HEK293 (cell line): ENCODE data around the gene AFF2.

ENCODE experiments used
- CTCF ChIP-seq: fragments of 450-650 bp; formaldehyde crosslinking; IDR thresholded peaks from 2 replicates; pipeline ENCODE4 v1.5.1; 2016; ENCODE audit warnings: missing biosample characterization, missing genetic modification characterization
- KLF9 ChIP-seq: fragments of 450-650 bp; formaldehyde crosslinking; IDR thresholded peaks from 2 replicates; pipeline ENCODE4 v1.5.1; 2016; ENCODE audit warnings: missing biosample characterization, missing genetic modification characterization, low read depth
- MYNN ChIP-seq: fragments of 450-650 bp; formaldehyde crosslinking; IDR thresholded peaks from 2 replicates; pipeline ENCODE4 v1.5.1; 2016; ENCODE audit warnings: missing biosample characterization, missing genetic modification characterization, borderline replicate concordance
- YY1 ChIP-seq: fragments of 450-650 bp; formaldehyde crosslinking; IDR thresholded peaks from 2 replicates; pipeline ENCODE4 v1.5.1; 2018; ENCODE audit warnings: missing biosample characterization, missing genetic modification characterization
- ZBTB7A ChIP-seq: fragments of 450-650 bp; formaldehyde crosslinking; IDR thresholded peaks from 2 replicates; pipeline ENCODE4 v1.5.1; 2016; ENCODE audit warnings: low read depth, missing biosample characterization, missing genetic modification characterization
- ZNF560 ChIP-seq: fragments of 450-650 bp; formaldehyde crosslinking; IDR thresholded peaks from 2 replicates; pipeline ENCODE4 v1.5.1; 2017; ENCODE audit warnings: missing biosample characterization, missing genetic modification characterization, borderline replicate concordance

- TF ChIP-seq ZBTB7A (tag by site-specific recombination) (no peak), ZNF560 (tag by site-specific recombination) (no peak), KLF9 (no peak), CTCF (tag by site-specific recombination) (no peak), MYNN (no peak), YY1 (tag by site-specific recombination) (no peak)
Measured at GRCh38 chrX:148806145-148806870, 305.9 kb downstream of the AFF2 start.
